GM19099 (cell line): ENCODE measurements around the gene ARHGAP18.

ENCODE experiments used
- POLR2A ChIP-seq: IDR thresholded peaks from 3 replicates; pipeline ENCODE4 v1.6.1; 2011; ENCODE audit warnings: low read depth; ENCODE audit not compliant: insufficient read length; ENCODE audit errors: extremely low read depth

Gene ARHGAP18

DNA sequence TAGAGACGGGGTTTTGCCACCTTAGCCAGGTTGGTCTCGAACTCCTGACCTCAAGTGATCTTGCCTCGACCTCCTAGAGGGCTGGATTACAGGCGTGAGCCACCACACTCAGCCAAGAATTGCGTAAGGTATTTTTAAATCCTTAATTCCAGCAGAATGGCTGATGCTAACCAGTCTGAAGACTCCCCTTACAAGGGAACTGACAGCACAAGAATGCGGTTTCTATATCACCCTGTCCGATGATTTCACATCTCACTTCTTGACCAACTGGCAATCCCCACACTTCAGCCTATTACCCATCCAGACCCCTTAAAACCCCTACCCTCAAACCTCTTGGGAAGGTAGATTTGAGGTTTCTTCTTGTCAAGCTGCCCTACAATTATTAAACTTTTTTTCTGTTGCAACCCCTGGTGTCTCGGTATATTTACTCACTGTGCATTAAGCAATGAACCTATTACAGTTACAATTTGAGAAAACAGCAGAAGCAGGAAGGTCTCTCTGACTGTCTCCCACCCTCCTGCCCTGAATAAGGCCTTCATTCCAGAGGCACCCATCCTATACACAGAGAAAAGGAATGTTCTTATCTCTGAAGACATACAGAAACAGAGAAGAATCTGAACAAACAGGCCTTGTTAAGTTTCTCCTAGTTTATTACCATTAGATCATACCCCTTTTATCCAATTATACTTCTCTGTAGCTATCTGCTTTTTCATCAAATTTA is 164.9 kb downstream of the ARHGAP18 start:
- no peak for TF ChIP-seq POLR2A

DNA sequence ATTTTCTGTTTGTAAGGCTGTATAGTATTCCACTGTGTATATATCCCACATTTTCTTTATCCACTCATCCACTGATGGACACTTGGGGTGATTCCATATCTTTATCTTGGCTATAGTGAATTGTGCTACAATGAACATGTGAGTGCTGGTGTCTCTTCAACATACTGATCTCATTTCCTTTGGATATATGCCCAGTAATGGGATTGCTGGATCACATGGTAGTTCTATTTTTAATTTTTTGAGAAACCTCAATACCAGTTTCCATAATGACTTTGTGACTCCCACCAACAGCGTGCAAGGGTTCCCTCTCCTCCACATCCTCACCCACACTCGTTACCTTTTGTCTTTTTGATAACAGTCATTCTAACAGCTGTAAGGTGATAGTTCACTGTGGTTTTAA is 166.0 kb downstream of the ARHGAP18 start:
- no peak for TF ChIP-seq POLR2A

DNA sequence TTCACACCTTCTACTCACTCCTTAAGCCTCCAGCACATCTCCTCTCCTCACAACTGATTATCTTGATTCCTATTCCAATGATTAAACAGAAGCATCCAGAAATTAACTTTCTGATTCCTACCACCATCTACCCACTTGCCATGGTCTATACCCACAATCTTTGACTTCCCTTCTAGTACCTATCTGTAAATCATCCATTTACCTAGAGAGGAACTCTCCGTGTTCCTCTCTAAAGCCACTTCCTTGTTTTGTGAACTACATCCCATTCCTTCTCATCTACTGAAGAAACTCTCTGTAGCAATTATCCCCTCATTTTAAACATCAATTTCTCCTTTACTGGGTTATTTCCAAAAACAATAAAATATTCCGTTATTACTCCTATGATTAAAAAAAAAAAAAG is 167.3 kb downstream of the ARHGAP18 start:
- no peak for TF ChIP-seq POLR2A

- no peak for TF ChIP-seq POLR2A
Measured at GRCh38 chr6:129539032-129539431, 170.9 kb downstream of the ARHGAP18 start.

DNA sequence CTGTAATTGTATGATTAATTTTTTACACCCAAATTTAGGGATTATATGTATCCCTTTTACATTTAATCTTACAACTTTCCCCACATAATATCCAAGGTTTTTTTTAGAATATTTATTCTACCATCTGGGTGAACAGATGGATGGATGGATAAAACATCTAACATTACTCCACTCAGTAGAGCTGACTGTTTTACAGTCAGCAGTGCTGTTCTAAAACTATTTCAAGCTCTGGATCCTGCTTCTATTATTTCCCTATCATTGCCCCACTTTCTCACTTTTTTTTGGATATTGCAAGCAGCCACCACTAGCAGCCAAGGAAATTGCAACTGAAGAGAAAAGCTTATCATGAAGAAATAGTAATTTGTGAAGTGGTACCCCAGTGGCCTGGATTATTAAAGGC is 173.7 kb downstream of the ARHGAP18 start:
- TF ChIP-seq POLR2A: no peak

DNA sequence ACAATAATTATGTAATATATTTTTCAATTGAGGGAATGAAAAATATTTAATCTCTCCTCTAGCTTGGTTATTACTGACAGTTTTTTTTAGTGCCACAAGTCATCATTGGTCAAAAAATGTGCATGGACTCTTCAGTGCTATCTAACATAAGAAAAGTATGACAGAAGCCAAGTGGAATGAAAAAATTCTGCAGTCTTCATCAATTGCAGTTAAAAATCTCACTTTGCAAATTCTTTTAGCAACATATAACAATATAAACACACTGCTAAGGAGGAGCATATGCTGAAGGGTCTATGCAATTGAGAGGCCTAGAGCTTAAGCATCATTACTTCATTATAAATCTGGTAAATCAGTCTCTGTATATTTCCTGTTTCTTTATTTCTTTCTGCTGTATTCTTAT is 175.1 kb downstream of the ARHGAP18 start:
- TF ChIP-seq POLR2A: no peak
